ENCODE data around the gene PITPNC1.
"Not testable (repeated sequence)": the region's sequence is repeated elsewhere in the genome, so short reads cannot be mapped to it uniquely, and the experiment has no call there.

PITPNC1 gene

DNA sequence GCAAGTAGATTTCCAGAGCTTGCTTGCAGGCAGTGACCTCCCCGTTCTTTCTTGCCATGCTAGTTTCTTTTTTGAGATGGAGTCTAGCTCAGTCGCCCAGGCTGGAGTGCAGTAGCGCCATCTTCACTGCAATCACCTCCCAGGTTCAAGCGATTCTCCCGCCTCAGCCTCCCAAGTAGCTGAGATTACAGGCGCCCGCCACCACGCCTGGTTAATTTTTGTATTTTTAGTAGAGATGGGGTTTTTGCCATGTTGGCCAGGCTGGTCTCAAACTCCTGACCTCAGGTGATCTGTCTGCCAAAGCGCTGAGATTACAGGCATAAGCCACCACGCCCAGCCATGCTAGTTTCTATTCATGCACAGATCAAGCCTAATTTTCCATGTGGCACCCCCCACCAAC is 139.5 kb downstream of the PITPNC1 start:
- not testable (repeated sequence) for H3K9ac ChIP-seq (ENCODE audit: low read depth in 1 of 2, low read length in 2 of 2); H3K27me3 ChIP-seq (ENCODE audit: control insufficient read depth in 1 of 2, insufficient read depth in 2 of 2, low read length in 2 of 2); H3K4me3 ChIP-seq (ENCODE audit: low read depth in 1 of 2, low read length in 2 of 2); H3K27ac ChIP-seq (ENCODE audit: low read depth, low read length); H3K9me3 ChIP-seq (ENCODE audit: control insufficient read depth in 1 of 2, low read length in 2 of 2); H3K36me3 ChIP-seq (ENCODE audit: control insufficient read depth in 1 of 2, insufficient read depth in 2 of 2, low read length in 2 of 2)
- peaks cover 7 to 26% of the 10 kb centered on the region in 2 donors for H3K4me1 ChIP-seq (ENCODE audit: control insufficient read depth in 1 of 2, insufficient read depth in 2 of 2, low read length in 2 of 2)

DNA sequence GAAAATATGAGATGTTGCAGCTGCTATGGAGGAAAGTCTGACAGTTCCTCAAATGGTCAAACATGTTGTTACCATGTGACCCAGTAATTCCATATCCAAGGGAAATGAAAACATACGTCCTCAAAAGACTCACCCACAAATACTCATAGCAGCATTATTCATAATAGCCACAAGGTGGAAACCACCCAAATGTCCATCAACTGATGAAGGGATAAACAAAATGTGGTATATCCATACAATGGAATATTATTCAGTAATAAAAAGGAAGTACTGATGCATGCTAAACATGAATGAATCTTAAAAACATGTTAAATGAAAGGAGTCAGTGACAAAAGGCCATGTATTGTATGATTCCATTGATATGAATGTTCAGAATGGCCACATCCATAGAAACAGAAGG is 140.2 kb downstream of the PITPNC1 start:
- H3K9me3 ChIP-seq (ENCODE audit: control insufficient read depth in 1 of 2, low read length in 2 of 2) = peaks cover 0 to 4% of the 10 kb centered on the region in 2 donors
- peaks cover 7 to 26% of the 10 kb centered on the region in 2 donors for H3K4me1 ChIP-seq (ENCODE audit: control insufficient read depth in 1 of 2, insufficient read depth in 2 of 2, low read length in 2 of 2)
- no peak overlapping the region for H3K9ac ChIP-seq (ENCODE audit: low read depth in 1 of 2, low read length in 2 of 2)
- no peaks in the 10 kb centered on the region for H3K27me3 ChIP-seq (ENCODE audit: control insufficient read depth in 1 of 2, insufficient read depth in 2 of 2, low read length in 2 of 2)
- H3K4me3 ChIP-seq (ENCODE audit: low read depth in 1 of 2, low read length in 2 of 2) = no peak overlapping the region
- H3K27ac ChIP-seq (ENCODE audit: low read depth, low read length) = no peak overlapping the region
- H3K36me3 ChIP-seq (ENCODE audit: control insufficient read depth in 1 of 2, insufficient read depth in 2 of 2, low read length in 2 of 2) = no peaks in the 10 kb centered on the region

GRCh38 chr17:67518876-67519275 is 141.8 kb downstream of the PITPNC1 start:
- Histone ChIP-seq H3K4me1 (ENCODE audit: control insufficient read depth in 1 of 2, insufficient read depth in 2 of 2, low read length in 2 of 2) (peaks cover 7 to 26% of the 10 kb centered on the region in 2 donors), H3K27me3 (ENCODE audit: control insufficient read depth in 1 of 2, insufficient read depth in 2 of 2, low read length in 2 of 2) (no peaks in the 10 kb centered on the region), H3K4me3 (ENCODE audit: low read depth in 1 of 2, low read length in 2 of 2) (no peak overlapping the region), H3K36me3 (ENCODE audit: control insufficient read depth in 1 of 2, insufficient read depth in 2 of 2, low read length in 2 of 2) (no peaks in the 10 kb centered on the region), H3K9me3 (ENCODE audit: control insufficient read depth in 1 of 2, low read length in 2 of 2) (peaks cover 0 to 4% of the 10 kb centered on the region in 2 donors), H3K9ac (ENCODE audit: low read depth in 1 of 2, low read length in 2 of 2) (no peak overlapping the region), H3K27ac (ENCODE audit: low read depth, low read length) (no peak overlapping the region)

- Histone ChIP-seq H3K27ac (ENCODE audit: low read depth, low read length) (no peak overlapping the region), H3K9ac (ENCODE audit: low read depth in 1 of 2, low read length in 2 of 2) (no peak overlapping the region), H3K4me3 (ENCODE audit: low read depth in 1 of 2, low read length in 2 of 2) (no peak overlapping the region), H3K27me3 (ENCODE audit: control insufficient read depth in 1 of 2, insufficient read depth in 2 of 2, low read length in 2 of 2) (no peaks in the 10 kb centered on the region), H3K4me1 (ENCODE audit: control insufficient read depth in 1 of 2, insufficient read depth in 2 of 2, low read length in 2 of 2) (peaks cover 7 to 25% of the 10 kb centered on the region in 2 donors), H3K36me3 (ENCODE audit: control insufficient read depth in 1 of 2, insufficient read depth in 2 of 2, low read length in 2 of 2) (no peaks in the 10 kb centered on the region), H3K9me3 (ENCODE audit: control insufficient read depth in 1 of 2, low read length in 2 of 2) (peaks cover 0 to 4% of the 10 kb centered on the region in 2 donors)
Observed at GRCh38 chr17:67519801-67520251, 142.7 kb downstream of the PITPNC1 start.

GRCh38 chr17:67520252-67520906 is 143.3 kb downstream of the PITPNC1 start:
- H3K4me1 ChIP-seq (ENCODE audit: control insufficient read depth in 1 of 2, insufficient read depth in 2 of 2, low read length in 2 of 2) = peaks cover 4 to 20% of the 10 kb centered on the region in 2 donors
- H3K27me3 ChIP-seq (ENCODE audit: control insufficient read depth in 1 of 2, insufficient read depth in 2 of 2, low read length in 2 of 2) = no peaks in the 10 kb centered on the region
- no peak overlapping the region for H3K9ac ChIP-seq (ENCODE audit: low read depth in 1 of 2, low read length in 2 of 2)
- H3K36me3 ChIP-seq (ENCODE audit: control insufficient read depth in 1 of 2, insufficient read depth in 2 of 2, low read length in 2 of 2) = no peaks in the 10 kb centered on the region
- peak overlapping the region; percentile 37 to 48 for H3K4me3 ChIP-seq (ENCODE audit: low read depth in 1 of 2, low read length in 2 of 2)
- H3K9me3 ChIP-seq (ENCODE audit: control insufficient read depth in 1 of 2, low read length in 2 of 2) = peaks cover 0 to 4% of the 10 kb centered on the region in 2 donors
- H3K27ac ChIP-seq (ENCODE audit: low read depth, low read length) = no peak overlapping the region

GRCh38 chr17:67520916-67521774 is 144.1 kb downstream of the PITPNC1 start:
- Histone ChIP-seq H3K9ac (ENCODE audit: low read depth in 1 of 2, low read length in 2 of 2) (no peak overlapping the region), H3K9me3 (ENCODE audit: control insufficient read depth in 1 of 2, low read length in 2 of 2) (peaks cover 0 to 4% of the 10 kb centered on the region in 2 donors), H3K4me3 (ENCODE audit: low read depth in 1 of 2, low read length in 2 of 2) (no peak overlapping the region), H3K4me1 (ENCODE audit: control insufficient read depth in 1 of 2, insufficient read depth in 2 of 2, low read length in 2 of 2) (peaks cover 4 to 15% of the 10 kb centered on the region in 2 donors), H3K27me3 (ENCODE audit: control insufficient read depth in 1 of 2, insufficient read depth in 2 of 2, low read length in 2 of 2) (no peaks in the 10 kb centered on the region), H3K27ac (ENCODE audit: low read depth, low read length) (no peak overlapping the region), H3K36me3 (ENCODE audit: control insufficient read depth in 1 of 2, insufficient read depth in 2 of 2, low read length in 2 of 2) (no peaks in the 10 kb centered on the region)

- no peak overlapping the region for H3K9ac ChIP-seq (ENCODE audit: low read depth in 1 of 2, low read length in 2 of 2)
- no peaks in the 10 kb centered on the region for H3K27me3 ChIP-seq (ENCODE audit: control insufficient read depth in 1 of 2, insufficient read depth in 2 of 2, low read length in 2 of 2)
- H3K27ac ChIP-seq (ENCODE audit: low read depth, low read length) = no peak overlapping the region
- no peak overlapping the region for H3K4me3 ChIP-seq (ENCODE audit: low read depth in 1 of 2, low read length in 2 of 2)
- H3K9me3 ChIP-seq (ENCODE audit: control insufficient read depth in 1 of 2, low read length in 2 of 2) = peaks cover 0 to 4% of the 10 kb centered on the region in 2 donors
- peaks cover 4 to 15% of the 10 kb centered on the region in 2 donors for H3K4me1 ChIP-seq (ENCODE audit: control insufficient read depth in 1 of 2, insufficient read depth in 2 of 2, low read length in 2 of 2)
- H3K36me3 ChIP-seq (ENCODE audit: control insufficient read depth in 1 of 2, insufficient read depth in 2 of 2, low read length in 2 of 2) = no peaks in the 10 kb centered on the region
Observed at GRCh38 chr17:67521775-67522069, 144.6 kb downstream of the PITPNC1 start.

DNA sequence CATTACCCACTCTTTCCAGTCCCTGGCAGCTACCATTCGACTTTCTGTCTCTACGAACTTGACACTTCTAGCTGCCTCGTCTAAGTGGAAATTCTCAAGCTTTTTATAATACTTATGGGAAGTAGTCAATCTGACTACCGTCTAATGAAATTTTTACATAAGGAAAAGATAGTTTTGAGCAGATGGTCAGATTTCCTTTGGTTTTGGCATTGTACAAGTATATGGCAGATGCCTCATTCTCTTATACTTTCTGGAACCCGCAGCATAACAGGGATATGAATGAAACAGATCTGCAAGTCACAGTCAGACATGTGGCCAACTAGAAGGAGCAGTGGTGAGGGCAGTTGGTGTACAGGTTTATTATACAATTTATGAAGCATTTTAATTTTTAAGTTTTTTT is 146.0 kb downstream of the PITPNC1 start:
- H3K4me3 ChIP-seq (ENCODE audit: low read depth in 1 of 2, low read length in 2 of 2) = no peak overlapping the region
- no peaks in the 10 kb centered on the region for H3K27me3 ChIP-seq (ENCODE audit: control insufficient read depth in 1 of 2, insufficient read depth in 2 of 2, low read length in 2 of 2)
- no peak overlapping the region for H3K27ac ChIP-seq (ENCODE audit: low read depth, low read length)
- no peak overlapping the region for H3K9ac ChIP-seq (ENCODE audit: low read depth in 1 of 2, low read length in 2 of 2)
- no peaks in the 10 kb centered on the region for H3K36me3 ChIP-seq (ENCODE audit: control insufficient read depth in 1 of 2, insufficient read depth in 2 of 2, low read length in 2 of 2)
- peaks cover 4 to 15% of the 10 kb centered on the region in 2 donors for H3K4me1 ChIP-seq (ENCODE audit: control insufficient read depth in 1 of 2, insufficient read depth in 2 of 2, low read length in 2 of 2)
- no peaks in the 10 kb centered on the region for H3K9me3 ChIP-seq (ENCODE audit: control insufficient read depth in 1 of 2, low read length in 2 of 2)

- H3K9ac ChIP-seq (ENCODE audit: low read depth in 1 of 2, low read length in 2 of 2) = no peak overlapping the region
- H3K27ac ChIP-seq (ENCODE audit: low read depth, low read length) = no peak overlapping the region
- H3K9me3 ChIP-seq (ENCODE audit: control insufficient read depth in 1 of 2, low read length in 2 of 2) = no peaks in the 10 kb centered on the region
- H3K4me3 ChIP-seq (ENCODE audit: low read depth in 1 of 2, low read length in 2 of 2) = no peak overlapping the region
- no peaks in the 10 kb centered on the region for H3K36me3 ChIP-seq (ENCODE audit: control insufficient read depth in 1 of 2, insufficient read depth in 2 of 2, low read length in 2 of 2)
- H3K27me3 ChIP-seq (ENCODE audit: control insufficient read depth in 1 of 2, insufficient read depth in 2 of 2, low read length in 2 of 2) = no peaks in the 10 kb centered on the region
- peaks cover 3 to 8% of the 10 kb centered on the region in 2 donors for H3K4me1 ChIP-seq (ENCODE audit: control insufficient read depth in 1 of 2, insufficient read depth in 2 of 2, low read length in 2 of 2)
Observed at GRCh38 chr17:67525239-67526135, 148.4 kb downstream of the PITPNC1 start.

Data from duodenal mucosa (tissue), 2 donors.